SU-DHL-6 (cell line): ENCODE data around the gene IFITM2.

Experiments used
- EZH2phosphoT487 ChIP-seq: fragments of 200-600 bp; sonication (generic), shearing (Covaris generic); conservative IDR thresholded peaks from 2 replicates; pipeline ENCODE4 v1.6.1; 2018; ENCODE audit warnings: mild to moderate bottlenecking, antibody characterized with exemption, low read length, moderate library complexity, mixed read lengths
- TF ChIP-seq, protein P1 (sequence below): fragments of 200-600 bp; sonication (generic); IDR thresholded peaks from one replicate; pipeline ENCODE4 v1.5.1; 2017; ENCODE audit warnings: antibody characterized with exemption, mild to moderate bottlenecking, low read length, moderate library complexity; ENCODE audit not compliant: insufficient read depth, poor library complexity, severe bottlenecking

DNA sequence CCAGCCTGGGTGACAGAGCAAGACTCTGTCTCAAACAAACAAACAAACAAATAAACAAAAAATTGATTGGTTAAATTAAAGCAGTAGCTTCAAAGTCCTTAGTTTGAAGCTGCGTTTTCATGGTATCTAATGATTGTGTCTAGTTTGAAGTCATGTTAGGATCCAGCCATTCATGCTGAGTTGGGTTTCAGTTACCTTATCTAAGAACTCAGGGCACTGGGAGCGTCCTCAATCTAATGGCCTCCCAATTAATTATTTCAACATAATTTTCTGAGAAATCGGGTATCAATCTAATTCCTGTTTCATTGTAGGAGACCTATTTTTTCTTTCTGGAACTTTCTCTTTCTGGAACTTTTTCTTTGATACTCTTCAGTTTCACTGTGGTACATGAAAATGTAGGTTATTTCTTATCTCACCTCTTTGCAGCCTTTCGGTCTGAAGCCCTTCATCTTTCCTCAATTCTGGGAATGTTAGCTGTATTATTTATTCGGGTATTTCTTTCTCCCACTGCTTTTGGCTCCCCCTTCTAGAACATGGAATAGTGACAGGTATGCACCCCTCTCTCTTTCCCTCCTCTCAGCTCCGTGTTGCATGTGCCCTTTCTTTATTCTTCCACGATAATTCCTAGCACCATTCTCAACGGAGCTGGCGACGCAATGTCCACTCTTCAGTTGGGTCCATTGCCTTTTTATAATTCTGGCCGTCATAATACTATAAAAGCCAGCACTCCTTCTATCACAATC is 37.4 kb downstream of the IFITM2 start:
- TF ChIP-seq, protein P1, sequence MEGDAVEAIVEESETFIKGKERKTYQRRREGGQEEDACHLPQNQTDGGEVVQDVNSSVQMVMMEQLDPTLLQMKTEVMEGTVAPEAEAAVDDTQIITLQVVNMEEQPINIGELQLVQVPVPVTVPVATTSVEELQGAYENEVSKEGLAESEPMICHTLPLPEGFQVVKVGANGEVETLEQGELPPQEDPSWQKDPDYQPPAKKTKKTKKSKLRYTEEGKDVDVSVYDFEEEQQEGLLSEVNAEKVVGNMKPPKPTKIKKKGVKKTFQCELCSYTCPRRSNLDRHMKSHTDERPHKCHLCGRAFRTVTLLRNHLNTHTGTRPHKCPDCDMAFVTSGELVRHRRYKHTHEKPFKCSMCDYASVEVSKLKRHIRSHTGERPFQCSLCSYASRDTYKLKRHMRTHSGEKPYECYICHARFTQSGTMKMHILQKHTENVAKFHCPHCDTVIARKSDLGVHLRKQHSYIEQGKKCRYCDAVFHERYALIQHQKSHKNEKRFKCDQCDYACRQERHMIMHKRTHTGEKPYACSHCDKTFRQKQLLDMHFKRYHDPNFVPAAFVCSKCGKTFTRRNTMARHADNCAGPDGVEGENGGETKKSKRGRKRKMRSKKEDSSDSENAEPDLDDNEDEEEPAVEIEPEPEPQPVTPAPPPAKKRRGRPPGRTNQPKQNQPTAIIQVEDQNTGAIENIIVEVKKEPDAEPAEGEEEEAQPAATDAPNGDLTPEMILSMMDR: no peak
- no peak for TF ChIP-seq EZH2phosphoT487
